ENCODE data around the gene SERINC5. TPM values are rescaled to one million over a fixed set of nuclear protein-coding genes. Genes with fewer than 3 reads are reported as not detected.

SERINC5 gene
- polyA plus RNA-seq, 3 donors, result 5.0 to 35.9 (median 7.3) TPM

DNA sequence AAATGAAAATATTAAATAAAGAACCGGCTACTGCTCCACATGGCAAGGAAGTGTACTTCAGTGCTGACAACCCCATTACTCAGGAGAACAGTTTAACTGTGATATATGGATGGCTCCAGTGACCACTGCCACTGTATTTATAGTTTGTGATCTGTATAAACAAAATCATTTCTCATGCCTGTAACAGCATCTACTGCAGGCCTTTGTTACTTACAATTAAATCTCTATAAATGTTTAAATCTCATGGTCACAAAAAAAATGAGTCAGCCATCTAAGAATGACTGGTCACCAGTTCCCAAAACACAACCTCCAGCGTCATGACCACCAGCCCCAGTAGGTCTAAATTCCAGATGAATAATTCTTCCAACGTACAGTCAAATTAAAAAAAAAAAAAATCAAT is 24.6 kb downstream of the SERINC5 start:
- DNase-seq, result no peak
- Histone ChIP-seq H3K4me1 (ENCODE audit: control insufficient read depth in 1 of 2, insufficient read depth in 2 of 2, low read length in 2 of 2) (no peaks in the 10 kb centered on the region), H3K4me2 (replicated peaks; ENCODE audit: extremely low read depth, low read length, poor library complexity, severe bottlenecking) (no peak overlapping the region), H3K9me3 (replicated peaks in 1 of 2; ENCODE audit: control insufficient read depth in 1 of 2, insufficient read depth in 1 of 2, low read length in 2 of 2) (no peaks in the 10 kb centered on the region), H3K36me3 (replicated peaks in 1 of 2; ENCODE audit: control insufficient read depth in 1 of 2, insufficient read depth in 2 of 2, low read length in 2 of 2) (no peaks in the 10 kb centered on the region), H3K9ac (ENCODE audit: insufficient read depth, low read length, poor library complexity, severe bottlenecking) (no peak overlapping the region), H2AFZ (ENCODE audit: insufficient read depth, low read depth, low read length, poor library complexity, severe bottlenecking) (no peak overlapping the region), H3K4me3 (replicated peaks in 1 of 3; ENCODE audit: low read depth in 2 of 3, low read length in 3 of 3) (no peak overlapping the region), H3K27ac (ENCODE audit: low read depth in 1 of 2, low read length in 2 of 2) (no peak overlapping the region), H3K79me2 (ENCODE audit: insufficient read depth, low read length) (peaks cover 53% of the 10 kb centered on the region), H3K27me3 (ENCODE audit: control insufficient read depth in 2 of 2, insufficient read depth in 2 of 2, low read length in 2 of 2) (no peaks in the 10 kb centered on the region), H4K20me1 (ENCODE audit: insufficient read depth, low read length) (peaks cover 94% of the 10 kb centered on the region)
- TF ChIP-seq, protein P1, sequence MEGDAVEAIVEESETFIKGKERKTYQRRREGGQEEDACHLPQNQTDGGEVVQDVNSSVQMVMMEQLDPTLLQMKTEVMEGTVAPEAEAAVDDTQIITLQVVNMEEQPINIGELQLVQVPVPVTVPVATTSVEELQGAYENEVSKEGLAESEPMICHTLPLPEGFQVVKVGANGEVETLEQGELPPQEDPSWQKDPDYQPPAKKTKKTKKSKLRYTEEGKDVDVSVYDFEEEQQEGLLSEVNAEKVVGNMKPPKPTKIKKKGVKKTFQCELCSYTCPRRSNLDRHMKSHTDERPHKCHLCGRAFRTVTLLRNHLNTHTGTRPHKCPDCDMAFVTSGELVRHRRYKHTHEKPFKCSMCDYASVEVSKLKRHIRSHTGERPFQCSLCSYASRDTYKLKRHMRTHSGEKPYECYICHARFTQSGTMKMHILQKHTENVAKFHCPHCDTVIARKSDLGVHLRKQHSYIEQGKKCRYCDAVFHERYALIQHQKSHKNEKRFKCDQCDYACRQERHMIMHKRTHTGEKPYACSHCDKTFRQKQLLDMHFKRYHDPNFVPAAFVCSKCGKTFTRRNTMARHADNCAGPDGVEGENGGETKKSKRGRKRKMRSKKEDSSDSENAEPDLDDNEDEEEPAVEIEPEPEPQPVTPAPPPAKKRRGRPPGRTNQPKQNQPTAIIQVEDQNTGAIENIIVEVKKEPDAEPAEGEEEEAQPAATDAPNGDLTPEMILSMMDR (IDR thresholded peaks at IDR 0.05), result no peak
- WGBS (ENCODE audit: insufficient coverage), result no CpG with 5 or more reads among the region's 3 CpGs
- Mint-ChIP-seq H3K4me3 (no peak overlapping the region), H3K36me3 (peaks cover 0 to 2% of the 10 kb centered on the region in 2 donors), H3K27ac (no peak overlapping the region), H3K9me3 (peaks cover 0 to 3% (median 0%) of the 10 kb centered on the region in 7 donors), H3K27me3 (ENCODE audit: low read depth in 3 of 3) (no peaks in the 10 kb centered on the region), H3K4me1 (peaks cover 17% of the 10 kb centered on the region)
- intact Hi-C loops (cut with micrococcal nuclease), result no loop called here

DNA sequence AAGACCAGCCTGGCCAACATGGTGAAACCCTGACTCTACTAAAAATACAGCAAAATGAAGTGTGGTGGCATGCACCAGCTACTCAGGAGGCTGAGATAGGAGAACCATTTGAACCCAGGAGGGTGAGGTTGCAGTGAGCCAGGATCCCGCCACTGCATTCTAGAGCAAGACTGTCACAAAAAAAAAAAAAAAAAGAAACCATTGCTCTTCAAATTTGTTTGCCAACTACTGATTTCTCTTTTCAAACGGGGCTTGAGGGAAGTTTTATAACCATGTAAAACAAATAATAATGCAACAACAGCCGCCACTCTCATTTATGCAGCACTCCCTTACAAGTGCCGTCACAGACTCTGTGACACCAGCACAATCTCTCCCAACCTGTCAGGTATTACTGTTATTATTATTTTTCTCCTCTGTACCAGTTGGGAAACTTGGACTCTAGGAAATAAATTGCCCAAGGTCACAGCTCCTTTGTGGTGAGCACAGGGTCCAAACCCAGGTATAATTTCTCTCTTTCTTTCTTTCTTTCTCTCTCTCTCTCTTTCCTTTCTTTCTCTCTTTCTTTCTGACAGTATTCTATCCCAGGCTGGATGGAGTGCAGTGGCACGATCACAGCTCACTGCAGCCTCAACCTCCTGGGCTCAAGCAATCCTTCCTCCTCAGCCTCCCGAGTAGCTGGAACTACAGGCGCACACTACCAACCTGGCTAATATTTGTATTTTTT is 25.4 kb downstream of the SERINC5 start:
- Histone ChIP-seq H3K79me2 (ENCODE audit: insufficient read depth, low read length) (peaks cover 53% of the 10 kb centered on the region), H3K4me2 (replicated peaks; ENCODE audit: extremely low read depth, low read length, poor library complexity, severe bottlenecking) (no peak overlapping the region), H3K4me1 (ENCODE audit: control insufficient read depth in 1 of 2, insufficient read depth in 2 of 2, low read length in 2 of 2) (no peaks in the 10 kb centered on the region), H3K4me3 (replicated peaks in 1 of 3; ENCODE audit: low read depth in 2 of 3, low read length in 3 of 3) (no peak overlapping the region), H3K27ac (ENCODE audit: low read depth in 1 of 2, low read length in 2 of 2) (no peak overlapping the region), H2AFZ (ENCODE audit: insufficient read depth, low read depth, low read length, poor library complexity, severe bottlenecking) (no peak overlapping the region), H3K27me3 (ENCODE audit: control insufficient read depth in 2 of 2, insufficient read depth in 2 of 2, low read length in 2 of 2) (no peaks in the 10 kb centered on the region), H3K9ac (ENCODE audit: insufficient read depth, low read length, poor library complexity, severe bottlenecking) (no peak overlapping the region), H3K36me3 (replicated peaks in 1 of 2; ENCODE audit: control insufficient read depth in 1 of 2, insufficient read depth in 2 of 2, low read length in 2 of 2) (no peaks in the 10 kb centered on the region), H3K9me3 (replicated peaks in 1 of 2; ENCODE audit: control insufficient read depth in 1 of 2, insufficient read depth in 1 of 2, low read length in 2 of 2) (no peaks in the 10 kb centered on the region), H4K20me1 (ENCODE audit: insufficient read depth, low read length) (peaks cover 94% of the 10 kb centered on the region)
- no peak for DNase-seq
- intact Hi-C loops (cut with micrococcal nuclease), result no loop called here
- Mint-ChIP-seq H3K4me3 (peak overlapping the region in 1 of 2 donors; percentile 41), H3K27me3 (ENCODE audit: low read depth in 3 of 3) (no peaks in the 10 kb centered on the region), H3K36me3 (peaks cover 0 to 2% of the 10 kb centered on the region in 2 donors), H3K4me1 (peaks cover 17% of the 10 kb centered on the region), H3K27ac (peak overlapping the region in 1 of 7 donors; percentile 22), H3K9me3 (peaks cover 0 to 2% (median 0%) of the 10 kb centered on the region in 7 donors)
- TF ChIP-seq, protein P1 (IDR thresholded peaks at IDR 0.05), result no peak
- WGBS (ENCODE audit: insufficient coverage), result 83% methylated on average over 2 of the region's 7 CpGs
